ENCODE results near the gene SCRN2.

Gene SCRN2

GRCh38 chr17:47819475-47819874 is 21.6 kb downstream of the SCRN2 start:
- no peak for DNase-seq

- DNase-seq = no peak
Measured at GRCh38 chr17:47818002-47818695, 22.9 kb downstream of the SCRN2 start.

- DNase-seq = no peak
Measured at GRCh38 chr17:47816947-47817346, 24.1 kb downstream of the SCRN2 start.

GRCh38 chr17:47816111-47816735 is 24.9 kb downstream of the SCRN2 start:
- no peak for DNase-seq

- no peak for DNase-seq
Measured at GRCh38 chr17:47815106-47815918, 25.8 kb downstream of the SCRN2 start.

GRCh38 chr17:47813512-47814031 is 27.5 kb downstream of the SCRN2 start:
- DNase-seq = no peak

GRCh38 chr17:47813077-47813476 is 28.0 kb downstream of the SCRN2 start:
- no peak for DNase-seq

- DNase-seq = no peak
Measured at GRCh38 chr17:47812146-47812920, 28.7 kb downstream of the SCRN2 start.

- no peak for DNase-seq
Measured at GRCh38 chr17:47811709-47812108, 29.4 kb downstream of the SCRN2 start.

GRCh38 chr17:47810901-47811635 is 30.0 kb downstream of the SCRN2 start:
- no peak for DNase-seq

GRCh38 chr17:47810200-47810821 is 30.8 kb downstream of the SCRN2 start:
- no peak for DNase-seq

- no peak for DNase-seq
Measured at GRCh38 chr17:47808830-47809480, 32.1 kb downstream of the SCRN2 start.

GRCh38 chr17:47808036-47808829 is 32.8 kb downstream of the SCRN2 start:
- DNase-seq = no peak

GRCh38 chr17:47807421-47807820 is 33.7 kb downstream of the SCRN2 start:
- no peak for DNase-seq

GRCh38 chr17:47806913-47807255 is 34.2 kb downstream of the SCRN2 start:
- DNase-seq = no peak

- DNase-seq = no peak
Measured at GRCh38 chr17:47806026-47806912, 34.8 kb downstream of the SCRN2 start.

GRCh38 chr17:47804461-47804860 is 36.6 kb downstream of the SCRN2 start:
- no peak for DNase-seq

GRCh38 chr17:47803751-47804150 is 37.3 kb downstream of the SCRN2 start:
- no peak for DNase-seq

- no peak for DNase-seq
Measured at GRCh38 chr17:47803201-47803600, 37.9 kb downstream of the SCRN2 start.

Data from hippocampal formation (tissue), 2 donors.